Type B pancreatic cell (in vitro differentiated cells): Measurements from ENCODE around the gene CREBZF. TPM values are rescaled to one million over a fixed set of nuclear protein-coding genes. Genes with fewer than 3 reads are reported as not detected.
"Not testable (repeated sequence)": the region's sequence is repeated elsewhere in the genome, so short reads cannot be mapped to it uniquely, and the experiment has no call there.

Experiments
- DNase-seq: peaks from one replicate; pipeline ENCODE4 v3.0.0; 2021; ENCODE audit warnings: mixed read lengths; ENCODE audit not compliant: unreplicated experiment; ENCODE audit errors: extremely low spot score
- H3K27ac Mint-ChIP-seq: 2 replicates; pipeline ENCODE4 v1.8.0; 2021; ENCODE audit warnings: mild to moderate bottlenecking, mixed read lengths
- H3K27me3 Mint-ChIP-seq: 2 replicates; pipeline ENCODE4 v1.8.0; 2021; ENCODE audit warnings: mixed read lengths
- H3K36me3 Mint-ChIP-seq: 2 replicates; pipeline ENCODE4 v1.8.0; 2021; ENCODE audit warnings: mixed read lengths
- H3K4me1 Mint-ChIP-seq: one replicate; pipeline ENCODE4 v1.8.0; 2021; ENCODE audit warnings: mixed read lengths; ENCODE audit not compliant: unreplicated experiment
- H3K4me3 Mint-ChIP-seq: 2 replicates; pipeline ENCODE4 v1.8.0; 2021; ENCODE audit warnings: mild to moderate bottlenecking, mixed read lengths
- H3K9me3 Mint-ChIP-seq: 2 replicates; pipeline ENCODE4 v1.8.0; 2021; ENCODE audit warnings: mixed read lengths
- CTCF ChIP-seq: fragments of 200-600 bp; sonication (generic); conservative IDR thresholded peaks from 2 replicates; pipeline ENCODE4 v1.5.0; 2021; ENCODE audit warnings: antibody characterized with exemption, mild to moderate bottlenecking
- total RNA-seq: library from RNA; stranded (reverse); gene quantifications from 2 replicates; pipeline ENCODE4 v1.2.1, GENCODE V29; 2021; ENCODE audit warnings: low replicate concordance

The CREBZF gene
- total RNA-seq, 1 donor from 2014 or later = 55.7 TPM

DNA sequence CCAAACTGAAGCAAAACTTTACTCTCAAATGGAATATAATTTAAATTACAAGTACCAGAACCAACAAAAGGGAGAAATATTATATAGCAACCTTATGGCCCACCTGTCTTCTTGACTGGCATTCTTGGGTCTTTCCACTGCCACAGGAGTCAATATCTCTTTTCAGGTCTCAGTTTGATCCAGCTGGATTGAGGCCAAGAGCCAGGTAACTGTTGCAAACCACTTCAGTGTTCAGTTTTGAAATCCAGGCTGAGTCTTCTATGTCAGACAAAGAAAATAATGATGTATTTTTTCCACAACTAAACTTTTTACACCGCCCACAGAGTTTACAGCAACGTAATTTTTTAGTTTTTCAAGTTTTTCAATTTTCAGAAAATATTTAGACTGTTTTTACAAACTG lies 38.4 kb downstream of the CREBZF start:
- Mint-ChIP-seq H3K36me3 (peaks cover 6% of the 10 kb centered on the region), H3K4me1 (peaks cover 13% of the 10 kb centered on the region), H3K4me3 (peak overlapping the region; percentile 97), H3K27me3 (peaks cover 9% of the 10 kb centered on the region), H3K9me3 (no peaks in the 10 kb centered on the region), H3K27ac (no peak overlapping the region)
- no peak for TF ChIP-seq CTCF
- no peak for DNase-seq

GRCh38 chr11:85620256-85620655 lies 44.7 kb downstream of the CREBZF start:
- no peaks in the 10 kb centered on the region for H3K4me1 Mint-ChIP-seq
- H3K4me3 Mint-ChIP-seq = no peak overlapping the region
- no peak for DNase-seq
- peaks cover 4% of the 10 kb centered on the region for H3K27me3 Mint-ChIP-seq
- no peak overlapping the region for H3K27ac Mint-ChIP-seq
- H3K9me3 Mint-ChIP-seq = no peaks in the 10 kb centered on the region
- no peak for TF ChIP-seq CTCF
- H3K36me3 Mint-ChIP-seq = no peaks in the 10 kb centered on the region

- H3K36me3 Mint-ChIP-seq = no peaks in the 10 kb centered on the region
- H3K27ac Mint-ChIP-seq = no peak overlapping the region
- H3K27me3 Mint-ChIP-seq = no peaks in the 10 kb centered on the region
- no peak for DNase-seq
- no peak for TF ChIP-seq CTCF
- H3K4me3 Mint-ChIP-seq = no peak overlapping the region
- no peaks in the 10 kb centered on the region for H3K4me1 Mint-ChIP-seq
- no peaks in the 10 kb centered on the region for H3K9me3 Mint-ChIP-seq
Measured at GRCh38 chr11:85619499-85619898, 45.4 kb downstream of the CREBZF start.

- H3K4me3 Mint-ChIP-seq, H3K36me3 Mint-ChIP-seq, H3K4me1 Mint-ChIP-seq, H3K27ac Mint-ChIP-seq, H3K27me3 Mint-ChIP-seq, H3K9me3 Mint-ChIP-seq, DNase-seq: not testable (repeated sequence)
Measured at GRCh38 chr11:85611643-85612042, 53.3 kb downstream of the CREBZF start.

Other genes with a start within 250 kb of the CREBZF start
- gene DLG2, start 37.8 kb downstream of the CREBZF start, total RNA-seq = 2.3 and 5.9 TPM in 2 replicates
- gene TMEM126B, start 36.5 kb downstream of the CREBZF start, total RNA-seq = 31.2 and 46.7 TPM in 2 replicates
- gene TMEM126A, start 17.2 kb downstream of the CREBZF start, total RNA-seq = 22.7 and 25.6 TPM in 2 replicates
- gene CCDC89, start 21.1 kb upstream of the CREBZF start, total RNA-seq = 0.19 and 0.77 TPM in 2 replicates
- 30.6 and 42.4 TPM in 2 replicates for gene SYTL2, start 146.0 kb upstream of the CREBZF start, total RNA-seq
- gene CCDC83, start 190.3 kb upstream of the CREBZF start, total RNA-seq = not detected in 2 replicates